ENCODE measurements around the gene RPL3.

The RPL3 gene

GRCh38 chr22:39267974-39268373 is 51.4 kb downstream of the RPL3 start:
- no peak for DNase-seq (ENCODE audit: low read depth, low spot score)

DNA sequence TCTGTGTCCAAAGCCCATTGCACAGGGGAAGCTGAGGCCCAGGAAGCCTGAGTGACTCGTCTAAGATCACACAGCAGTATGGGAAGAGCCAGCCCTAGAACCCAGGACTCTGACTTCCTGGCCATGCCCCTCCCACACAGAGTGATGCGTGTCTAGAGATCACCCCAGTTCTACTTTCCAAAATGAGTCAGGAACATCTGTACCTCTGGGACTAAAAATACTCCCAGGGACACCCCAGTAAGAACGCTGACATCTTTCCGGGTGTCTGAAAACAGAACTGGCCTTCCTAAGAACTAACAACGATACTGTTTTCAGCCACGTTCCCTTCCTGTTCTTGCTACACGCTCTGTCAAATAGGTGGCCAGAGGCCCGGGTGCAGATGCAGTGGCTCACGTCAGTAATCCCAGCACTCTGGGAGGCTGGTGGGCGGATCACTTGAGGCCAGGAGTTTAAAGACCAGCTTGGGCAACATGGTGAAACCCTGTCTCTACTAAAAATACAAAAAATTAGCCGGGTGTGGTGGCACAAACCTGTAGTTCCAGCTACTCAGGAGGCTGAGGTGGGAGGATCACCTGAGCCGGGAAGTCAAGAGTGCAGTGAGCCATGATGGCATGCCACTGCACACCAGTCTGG is 52.9 kb downstream of the RPL3 start:
- DNase-seq (ENCODE audit: low read depth, low spot score): no peak
- peak overlapping the region; percentile 13 for H3K27ac ChIP-seq

More at GRCh38 chr22:39267974-39268373, 51.4 kb downstream of the RPL3 start:
- H3K27ac ChIP-seq: no peak overlapping the region

- H3K27ac ChIP-seq: no peak overlapping the region
- no peak for DNase-seq (ENCODE audit: low read depth, low spot score)
These were observed 54.1 kb downstream of the RPL3 start for GRCh38 chr22:39265143-39265886.

- no peak overlapping the region for H3K27ac ChIP-seq
- no peak for DNase-seq (ENCODE audit: low read depth, low spot score)
These were observed 54.9 kb downstream of the RPL3 start for GRCh38 chr22:39264349-39265038.

GRCh38 chr22:39263626-39264348 is 55.6 kb downstream of the RPL3 start:
- DNase-seq (ENCODE audit: low read depth, low spot score): no peak
- H3K27ac ChIP-seq: no peak overlapping the region
